ENCODE measurements around the gene ADGRD1. TPM values are rescaled to one million over a fixed set of nuclear protein-coding genes. Genes with fewer than 3 reads are reported as not detected.

The ADGRD1 gene
- total RNA-seq, 2 donors from 2014 or later: 21.3 to 37.0 TPM

DNA sequence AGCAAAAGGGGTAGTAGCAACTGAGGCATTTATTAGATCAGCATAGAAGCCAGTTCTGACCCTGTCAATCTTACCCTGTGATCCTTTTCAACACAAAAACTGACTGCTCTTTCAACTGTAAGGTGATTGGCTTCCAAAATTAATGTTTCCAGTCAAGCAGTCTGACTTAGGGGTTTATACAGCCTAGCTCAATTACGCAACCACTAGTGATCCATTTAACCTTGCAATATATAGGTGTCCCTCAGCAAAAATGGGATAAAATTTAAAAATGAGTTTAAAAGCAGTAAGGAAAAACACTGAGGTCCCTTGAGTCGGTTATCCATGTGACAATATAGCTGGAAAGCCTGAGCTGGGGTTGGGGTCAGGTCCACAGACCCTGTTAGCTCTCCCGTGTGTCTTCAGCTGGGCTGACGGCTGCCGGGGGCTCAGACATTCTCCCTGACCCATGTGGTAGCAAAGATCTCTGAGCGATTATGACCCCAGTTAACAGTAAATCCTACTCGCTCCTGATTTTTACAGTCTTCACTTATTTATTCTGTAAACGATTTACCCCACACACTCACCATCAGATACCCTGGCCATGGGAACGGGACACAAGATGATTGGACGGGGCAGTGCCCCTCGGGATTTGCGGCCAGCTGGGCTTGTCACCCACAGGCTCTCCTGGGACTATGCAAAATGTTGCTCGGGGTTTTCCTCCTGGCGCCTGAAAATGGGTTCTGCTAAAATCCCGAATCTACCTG lies 16.6 kb downstream of the ADGRD1 start:
- TF ChIP-seq, protein P1, sequence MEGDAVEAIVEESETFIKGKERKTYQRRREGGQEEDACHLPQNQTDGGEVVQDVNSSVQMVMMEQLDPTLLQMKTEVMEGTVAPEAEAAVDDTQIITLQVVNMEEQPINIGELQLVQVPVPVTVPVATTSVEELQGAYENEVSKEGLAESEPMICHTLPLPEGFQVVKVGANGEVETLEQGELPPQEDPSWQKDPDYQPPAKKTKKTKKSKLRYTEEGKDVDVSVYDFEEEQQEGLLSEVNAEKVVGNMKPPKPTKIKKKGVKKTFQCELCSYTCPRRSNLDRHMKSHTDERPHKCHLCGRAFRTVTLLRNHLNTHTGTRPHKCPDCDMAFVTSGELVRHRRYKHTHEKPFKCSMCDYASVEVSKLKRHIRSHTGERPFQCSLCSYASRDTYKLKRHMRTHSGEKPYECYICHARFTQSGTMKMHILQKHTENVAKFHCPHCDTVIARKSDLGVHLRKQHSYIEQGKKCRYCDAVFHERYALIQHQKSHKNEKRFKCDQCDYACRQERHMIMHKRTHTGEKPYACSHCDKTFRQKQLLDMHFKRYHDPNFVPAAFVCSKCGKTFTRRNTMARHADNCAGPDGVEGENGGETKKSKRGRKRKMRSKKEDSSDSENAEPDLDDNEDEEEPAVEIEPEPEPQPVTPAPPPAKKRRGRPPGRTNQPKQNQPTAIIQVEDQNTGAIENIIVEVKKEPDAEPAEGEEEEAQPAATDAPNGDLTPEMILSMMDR (IDR thresholded peaks at IDR 0.05): no peak
- H3K27ac ChIP-seq: no peak overlapping the region
- no peaks in the 10 kb centered on the region for H3K27me3 ChIP-seq (replicated peaks; ENCODE audit: insufficient read depth)
- ATAC-seq (ENCODE audit: insufficient number of reproducible peaks, low FRiP score, low read depth) (no peak), DNase-seq (ENCODE audit: low spot score) (no peak)
- H3K4me3 ChIP-seq: no peak overlapping the region
- peaks cover 6% of the 10 kb centered on the region for H3K36me3 ChIP-seq
- no peaks in the 10 kb centered on the region for H3K4me1 ChIP-seq (ENCODE audit: control insufficient read depth in 1 of 2, low read depth in 2 of 2)
- H3K9me3 ChIP-seq: no peaks in the 10 kb centered on the region

DNA sequence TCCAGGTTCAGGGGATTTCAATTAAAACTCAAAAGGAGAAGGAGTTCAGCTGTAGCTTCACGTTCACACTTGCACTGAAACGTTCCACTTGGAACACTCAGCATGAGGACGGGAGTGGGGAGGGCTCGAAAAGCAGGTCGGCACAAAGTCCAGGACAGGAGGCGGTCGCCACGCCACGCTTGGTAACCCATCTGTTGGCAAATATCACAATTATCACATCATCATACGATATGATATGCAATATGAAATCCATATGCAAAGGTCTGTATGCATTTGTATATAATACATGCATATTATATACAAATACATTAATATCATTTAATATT lies 17.2 kb downstream of the ADGRD1 start:
- H3K9me3 ChIP-seq: no peaks in the 10 kb centered on the region
- TF ChIP-seq, protein P1 (IDR thresholded peaks at IDR 0.05): no peak
- peaks cover 6% of the 10 kb centered on the region for H3K36me3 ChIP-seq
- no peak overlapping the region for H3K27ac ChIP-seq
- H3K4me1 ChIP-seq (ENCODE audit: control insufficient read depth in 1 of 2, low read depth in 2 of 2): no peaks in the 10 kb centered on the region
- no peak overlapping the region for H3K4me3 ChIP-seq
- ATAC-seq (ENCODE audit: insufficient number of reproducible peaks, low FRiP score, low read depth) (no peak), DNase-seq (ENCODE audit: low spot score) (no peak)
- no peaks in the 10 kb centered on the region for H3K27me3 ChIP-seq (replicated peaks; ENCODE audit: insufficient read depth)

DNA sequence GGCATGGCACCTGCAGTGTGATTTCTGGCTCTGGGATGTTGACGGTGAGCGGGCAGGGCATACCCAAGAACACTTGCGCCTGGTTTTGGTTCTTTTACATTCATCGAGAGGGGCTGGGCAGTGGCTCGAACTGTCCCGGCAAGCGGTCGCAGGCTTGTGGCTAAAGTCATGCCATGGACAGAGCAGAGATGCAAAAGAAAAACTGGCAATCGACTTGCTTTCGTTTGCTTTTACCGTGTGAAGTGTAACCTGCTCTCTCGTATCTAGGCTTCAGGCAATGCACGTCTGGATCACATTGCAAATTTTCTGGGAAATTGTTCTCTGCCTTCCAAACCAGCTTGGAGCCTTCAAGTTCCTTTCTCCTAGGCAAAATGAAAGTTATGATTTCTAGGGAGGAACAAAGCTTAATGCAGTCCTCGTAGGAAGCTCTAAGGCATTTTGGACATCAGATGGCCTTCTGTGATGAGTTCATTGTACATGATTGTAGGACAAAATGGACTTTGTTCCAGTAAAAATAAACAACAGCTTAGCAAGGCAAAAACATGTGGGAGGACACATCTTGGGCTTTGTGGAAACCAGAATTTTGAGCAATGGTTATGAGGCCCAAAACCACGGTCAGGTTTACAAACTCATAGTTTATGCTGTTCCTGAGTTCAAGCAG lies 18.3 kb downstream of the ADGRD1 start:
- no peaks in the 10 kb centered on the region for H3K4me1 ChIP-seq (ENCODE audit: control insufficient read depth in 1 of 2, low read depth in 2 of 2)
- H3K9me3 ChIP-seq: no peaks in the 10 kb centered on the region
- no peak overlapping the region for H3K4me3 ChIP-seq
- no peak overlapping the region for H3K27ac ChIP-seq
- H3K27me3 ChIP-seq (replicated peaks; ENCODE audit: insufficient read depth): no peaks in the 10 kb centered on the region
- peaks cover 5% of the 10 kb centered on the region for H3K36me3 ChIP-seq
- ATAC-seq (ENCODE audit: insufficient number of reproducible peaks, low FRiP score, low read depth) (no peak), DNase-seq (ENCODE audit: low spot score) (no peak)
- TF ChIP-seq, protein P1 (IDR thresholded peaks at IDR 0.05): no peak

DNA sequence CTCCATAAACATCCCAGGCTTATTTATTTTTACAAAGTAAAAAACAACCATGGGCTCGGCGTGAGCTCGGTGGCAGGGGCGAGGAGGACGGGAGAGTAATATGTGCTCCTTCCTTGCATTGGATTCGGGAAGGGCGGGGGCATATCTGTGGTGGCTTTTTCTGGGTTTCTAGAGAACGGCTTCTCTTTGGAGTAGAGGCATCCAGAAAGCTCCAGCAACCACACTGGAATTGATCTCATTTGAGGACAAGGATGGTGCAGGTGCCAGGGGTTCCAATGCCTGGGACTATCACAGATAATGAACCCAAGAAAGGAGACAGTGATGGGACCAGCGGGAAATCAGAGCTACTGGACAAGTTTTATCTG lies 18.9 kb downstream of the ADGRD1 start:
- no peak overlapping the region for H3K27ac ChIP-seq
- TF ChIP-seq, protein P1 (IDR thresholded peaks at IDR 0.05): no peak
- no peaks in the 10 kb centered on the region for H3K27me3 ChIP-seq (replicated peaks; ENCODE audit: insufficient read depth)
- no peaks in the 10 kb centered on the region for H3K9me3 ChIP-seq
- DNase-seq (ENCODE audit: low spot score): no peak
- no peak overlapping the region for H3K4me3 ChIP-seq
- no peaks in the 10 kb centered on the region for H3K36me3 ChIP-seq
- no peak for ATAC-seq (ENCODE audit: insufficient number of reproducible peaks, low FRiP score, low read depth)
- H3K4me1 ChIP-seq (ENCODE audit: control insufficient read depth in 1 of 2, low read depth in 2 of 2): no peaks in the 10 kb centered on the region

DNA sequence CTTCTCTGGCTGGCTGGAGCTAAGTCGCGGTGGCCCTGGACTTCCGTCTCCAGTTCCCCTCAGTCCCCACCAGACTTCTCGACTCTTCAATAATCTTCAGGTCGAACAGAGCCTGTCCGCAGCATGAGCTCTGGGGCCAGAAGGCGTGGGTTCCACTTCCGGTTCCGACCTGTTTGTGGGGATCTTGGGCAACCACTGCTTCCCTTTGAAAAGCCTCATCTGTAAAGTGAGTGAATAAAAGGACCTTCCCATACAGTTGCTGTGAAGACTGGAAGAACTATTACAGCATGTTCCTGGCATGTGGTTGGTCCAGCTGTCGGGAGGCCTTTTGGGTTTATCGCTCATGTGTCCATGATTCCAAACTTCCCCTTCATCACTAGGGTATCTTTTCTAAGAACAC lies 19.4 kb downstream of the ADGRD1 start:
- TF ChIP-seq, protein P1 (IDR thresholded peaks at IDR 0.05): no peak
- H3K27me3 ChIP-seq (replicated peaks; ENCODE audit: insufficient read depth): no peaks in the 10 kb centered on the region
- no peaks in the 10 kb centered on the region for H3K36me3 ChIP-seq
- no peaks in the 10 kb centered on the region for H3K9me3 ChIP-seq
- DNase-seq (ENCODE audit: low spot score) (no peak), ATAC-seq (ENCODE audit: insufficient number of reproducible peaks, low FRiP score, low read depth) (no peak)
- H3K4me3 ChIP-seq: no peak overlapping the region
- no peak overlapping the region for H3K27ac ChIP-seq
- no peaks in the 10 kb centered on the region for H3K4me1 ChIP-seq (ENCODE audit: control insufficient read depth in 1 of 2, low read depth in 2 of 2)
